ENCODE results near the gene AIP. TPM values are rescaled to one million over a fixed set of nuclear protein-coding genes. Genes with fewer than 3 reads are reported as not detected.

Gene AIP
- total RNA-seq, 1 experiment from 2014 or later, result 40.8 TPM

GRCh38 chr11:67514116-67514515 is 31.3 kb downstream of the AIP start:
- H3K27me3 ChIP-seq (ENCODE audit: control insufficient read depth, insufficient read depth, low read length), result peaks cover 4% of the 10 kb centered on the region; the same call in 1 of the 2 replicates
- H3K4me3 ChIP-seq (ENCODE audit: insufficient read depth, low read depth, low read length), result no peak overlapping the region

GRCh38 chr11:67516806-67517205 is 34.0 kb downstream of the AIP start:
- Histone ChIP-seq H3K4me3 (ENCODE audit: insufficient read depth, low read depth, low read length) (no peak overlapping the region), H3K27me3 (ENCODE audit: control insufficient read depth, insufficient read depth, low read length) (peaks cover 1% of the 10 kb centered on the region; the same call in 1 of the 2 replicates), H3K36me3 (replicated peaks; ENCODE audit: control insufficient read depth, insufficient read depth, low read length) (no peaks in the 10 kb centered on the region)
- DNase-seq, result no peak

More at GRCh38 chr11:67514116-67514515, 31.3 kb downstream of the AIP start:
- no peak for DNase-seq
- H3K36me3 ChIP-seq (replicated peaks; ENCODE audit: control insufficient read depth, insufficient read depth, low read length), result no peaks in the 10 kb centered on the region

- peaks cover 1% of the 10 kb centered on the region; the same call in 1 of the 2 replicates for H3K27me3 ChIP-seq (ENCODE audit: control insufficient read depth, insufficient read depth, low read length)
- no peak overlapping the region for H3K4me3 ChIP-seq (ENCODE audit: insufficient read depth, low read depth, low read length)
- H3K36me3 ChIP-seq (replicated peaks; ENCODE audit: control insufficient read depth, insufficient read depth, low read length), result no peaks in the 10 kb centered on the region
- DNase-seq, result no peak
These were observed 35.1 kb downstream of the AIP start for GRCh38 chr11:67517784-67518552.

- DNase-seq, result peak; percentile 49
- no peaks in the 10 kb centered on the region for H3K36me3 ChIP-seq (replicated peaks; ENCODE audit: control insufficient read depth, insufficient read depth, low read length)
- no peak overlapping the region for H3K4me3 ChIP-seq (ENCODE audit: insufficient read depth, low read depth, low read length)
- peaks cover 1% of the 10 kb centered on the region; the same call in 1 of the 2 replicates for H3K27me3 ChIP-seq (ENCODE audit: control insufficient read depth, insufficient read depth, low read length)
These were observed 36.9 kb downstream of the AIP start for GRCh38 chr11:67519726-67520125.

GRCh38 chr11:67520856-67521824 is 38.3 kb downstream of the AIP start:
- H3K36me3 ChIP-seq (replicated peaks; ENCODE audit: control insufficient read depth, insufficient read depth, low read length), result no peaks in the 10 kb centered on the region
- peaks cover 1% of the 10 kb centered on the region; the same call in 1 of the 2 replicates for H3K27me3 ChIP-seq (ENCODE audit: control insufficient read depth, insufficient read depth, low read length)
- H3K4me3 ChIP-seq (ENCODE audit: insufficient read depth, low read depth, low read length), result no peak overlapping the region
- peak; percentile 34 for DNase-seq

GRCh38 chr11:67521924-67522323 is 39.1 kb downstream of the AIP start:
- Histone ChIP-seq H3K4me3 (ENCODE audit: insufficient read depth, low read depth, low read length) (no peak overlapping the region), H3K27me3 (ENCODE audit: control insufficient read depth, insufficient read depth, low read length) (peaks cover 1% of the 10 kb centered on the region; the same call in 1 of the 2 replicates), H3K36me3 (replicated peaks; ENCODE audit: control insufficient read depth, insufficient read depth, low read length) (no peaks in the 10 kb centered on the region)
- no peak for DNase-seq

GRCh38 chr11:67522338-67522737 is 39.5 kb downstream of the AIP start:
- no peaks in the 10 kb centered on the region for H3K36me3 ChIP-seq (replicated peaks; ENCODE audit: control insufficient read depth, insufficient read depth, low read length)
- H3K4me3 ChIP-seq (ENCODE audit: insufficient read depth, low read depth, low read length), result no peak overlapping the region
- DNase-seq, result peak; percentile 44
- peaks cover 1% of the 10 kb centered on the region; the same call in 1 of the 2 replicates for H3K27me3 ChIP-seq (ENCODE audit: control insufficient read depth, insufficient read depth, low read length)

GRCh38 chr11:67522844-67523555 is 40.2 kb downstream of the AIP start, which contains the start of gene CABP2:
Gene CABP2, minus strand, starts transcription at chr11:67523446. Its CDS starts 120 bp downstream, at chr11:67523326.
- H3K4me3 ChIP-seq (ENCODE audit: insufficient read depth, low read depth, low read length), result no peak within 1 kb of the TSS
- DNase-seq, result peak; percentile 63
- H3K36me3 ChIP-seq (replicated peaks; ENCODE audit: control insufficient read depth, insufficient read depth, low read length), result no peaks in the 10 kb centered on the region
- H3K27me3 ChIP-seq (ENCODE audit: control insufficient read depth, insufficient read depth, low read length), result peaks cover 1% of the 10 kb centered on the region; the same call in 1 of the 2 replicates

GRCh38 chr11:67523556-67524479 is 41.0 kb downstream of the AIP start:
- no peak overlapping the region for H3K4me3 ChIP-seq (ENCODE audit: insufficient read depth, low read depth, low read length)
- H3K27me3 ChIP-seq (ENCODE audit: control insufficient read depth, insufficient read depth, low read length), result 0 out of 2 replicates have a peak, but pooled peaks cover 1% of the 10 kb centered on the region
- no peaks in the 10 kb centered on the region for H3K36me3 ChIP-seq (replicated peaks; ENCODE audit: control insufficient read depth, insufficient read depth, low read length)
- peak; percentile 64 for DNase-seq

- Histone ChIP-seq H3K27me3 (ENCODE audit: control insufficient read depth, insufficient read depth, low read length) (no peaks in the 10 kb centered on the region), H3K4me3 (ENCODE audit: insufficient read depth, low read depth, low read length) (no peak overlapping the region), H3K36me3 (replicated peaks; ENCODE audit: control insufficient read depth, insufficient read depth, low read length) (no peaks in the 10 kb centered on the region)
- DNase-seq, result no peak
These were observed 41.6 kb downstream of the AIP start for GRCh38 chr11:67524480-67524808.

GRCh38 chr11:67525275-67525976 is 42.6 kb downstream of the AIP start:
- Histone ChIP-seq H3K27me3 (ENCODE audit: control insufficient read depth, insufficient read depth, low read length) (no peaks in the 10 kb centered on the region), H3K4me3 (ENCODE audit: insufficient read depth, low read depth, low read length) (no peak overlapping the region), H3K36me3 (replicated peaks; ENCODE audit: control insufficient read depth, insufficient read depth, low read length) (no peaks in the 10 kb centered on the region)
- DNase-seq, result peak; percentile 37

GRCh38 chr11:67528376-67528775 is 45.5 kb downstream of the AIP start:
- no peak overlapping the region for H3K4me3 ChIP-seq (ENCODE audit: insufficient read depth, low read depth, low read length)

GRCh38 chr11:67530282-67530592 is 47.4 kb downstream of the AIP start:
- Histone ChIP-seq H3K36me3 (replicated peaks; ENCODE audit: control insufficient read depth, insufficient read depth, low read length) (no peaks in the 10 kb centered on the region), H3K27me3 (ENCODE audit: control insufficient read depth, insufficient read depth, low read length) (no peaks in the 10 kb centered on the region), H3K4me3 (ENCODE audit: insufficient read depth, low read depth, low read length) (no peak overlapping the region)
- DNase-seq, result peak; percentile 46

More at GRCh38 chr11:67528376-67528775, 45.5 kb downstream of the AIP start:
- Histone ChIP-seq H3K36me3 (replicated peaks; ENCODE audit: control insufficient read depth, insufficient read depth, low read length) (no peaks in the 10 kb centered on the region), H3K27me3 (ENCODE audit: control insufficient read depth, insufficient read depth, low read length) (no peaks in the 10 kb centered on the region)
- no peak for DNase-seq

Data from H7 (cell line).